ENCODE results near the gene PCCA.

GRCh38 chr13:100273552-100273951 is 184.7 kb downstream of the PCCA start:
- no peak for TF ChIP-seq CTCF (IDR thresholded peaks at IDR 0.05)
- no peak for TF ChIP-seq EP300 (IDR thresholded peaks at IDR 0.05; ENCODE audit: borderline replicate concordance in 1 of 2, low read depth in 1 of 2, low read length in 1 of 2)
- TF ChIP-seq PBX3 (IDR thresholded peaks at IDR 0.05): no peak
- TF ChIP-seq JUND (IDR thresholded peaks at IDR 0.05): no peak
